ENCODE data around the gene HOXA4. TPM values are rescaled to one million over a fixed set of nuclear protein-coding genes. Genes with fewer than 3 reads are reported as not detected.

HOXA4 gene
- 1.6 to 2.2 TPM (median 1.7 TPM) in 5 replicates for total RNA-seq (2022; extraction: Qiagen RNA extraction)

DNA sequence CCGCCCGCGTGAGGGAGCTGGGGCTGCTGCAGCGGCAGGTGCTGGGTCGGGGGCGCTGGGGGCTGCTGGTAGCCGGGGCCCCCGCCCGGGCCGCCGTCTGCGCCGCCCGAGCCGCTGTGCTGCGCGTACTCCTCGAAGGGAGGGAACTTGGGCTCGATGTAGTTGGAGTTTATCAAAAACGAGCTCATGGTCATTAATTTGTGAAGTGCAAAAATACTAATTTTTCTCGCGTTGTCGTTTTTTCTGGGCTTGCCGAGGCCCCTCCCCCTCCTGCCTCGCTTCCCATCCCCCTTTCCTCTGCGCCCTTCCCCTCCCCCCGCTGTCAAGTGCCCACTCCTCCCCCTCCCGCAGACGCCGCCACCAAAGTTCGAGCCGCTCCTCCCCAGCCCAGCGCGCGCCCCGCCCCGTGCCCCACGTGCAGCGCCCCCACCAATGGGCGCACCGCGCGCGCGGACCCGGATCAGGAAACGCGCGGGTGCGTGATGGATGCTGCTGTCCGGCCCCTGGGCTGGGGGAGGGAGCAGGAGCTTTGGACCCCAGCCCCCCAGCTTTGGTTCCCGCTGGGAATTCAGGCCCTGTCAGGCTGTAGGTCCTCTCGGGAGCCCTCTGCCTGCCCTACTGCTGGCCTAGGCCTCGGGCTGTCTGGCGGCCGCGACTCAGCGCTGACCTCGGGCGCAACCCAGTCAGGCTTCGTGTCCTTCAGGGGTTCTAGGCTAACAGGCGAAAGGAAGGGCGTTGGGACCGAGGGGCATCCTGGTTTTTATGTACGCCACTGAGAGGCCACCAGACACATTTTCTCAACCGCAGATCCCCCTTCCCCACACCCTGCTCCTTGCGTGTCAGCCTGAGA, at the start of gene HOXA4:
HOXA4 (minus strand) TSS at position 218 of the 850 bp plus-strand sequence; CDS start at position 194, 24 bp downstream.

DNA sequence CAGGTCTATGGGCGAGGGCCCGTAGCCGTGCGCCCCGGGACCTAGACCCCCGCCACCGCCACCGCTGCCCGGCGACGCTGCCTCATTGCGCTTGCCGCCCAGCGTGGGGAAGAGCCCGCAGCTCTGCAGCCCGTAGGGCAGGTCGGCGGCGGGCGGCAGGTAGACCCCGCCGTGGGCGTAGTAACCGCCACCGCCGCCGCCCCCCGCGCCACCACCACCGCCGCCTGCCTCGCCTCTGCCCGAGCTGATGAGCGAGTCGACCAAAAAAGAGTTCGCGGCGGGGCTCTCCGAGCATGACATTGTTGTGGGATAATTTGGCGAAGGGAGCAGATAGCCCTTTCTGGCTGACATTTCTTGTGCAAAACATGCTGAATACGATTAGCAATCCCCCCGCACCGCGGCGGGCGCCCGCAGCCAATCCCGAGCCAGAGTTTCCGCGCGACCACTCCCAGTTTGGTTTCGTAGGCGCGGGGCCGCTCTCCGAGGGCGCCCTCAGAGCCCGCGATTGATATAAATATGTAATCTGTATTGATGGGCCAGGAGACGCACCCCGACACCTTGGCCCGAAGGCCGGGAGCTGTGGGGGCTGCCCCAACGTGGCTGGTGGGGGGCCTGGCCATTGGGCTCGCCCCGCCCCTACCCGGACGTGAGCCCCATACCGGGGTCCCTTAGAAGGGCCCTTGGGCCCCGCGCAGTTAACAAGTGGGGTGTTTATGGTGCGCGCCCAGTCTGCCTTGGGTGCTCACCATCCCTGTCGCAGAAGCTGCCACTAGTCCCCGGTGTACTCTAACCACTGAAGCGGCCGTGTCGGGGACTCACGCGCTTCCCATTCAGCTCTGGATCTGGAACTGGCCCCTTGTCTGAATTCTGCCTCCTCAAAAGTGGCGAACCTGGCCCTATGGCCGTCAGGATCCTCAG, 43.7 kb upstream of the HOXA4 start, which contains the start of gene HOXA10:
HOXA10 (minus strand) TSS at position 365 of the 918 bp plus-strand sequence; CDS start at position 351, 14 bp downstream.

DNA sequence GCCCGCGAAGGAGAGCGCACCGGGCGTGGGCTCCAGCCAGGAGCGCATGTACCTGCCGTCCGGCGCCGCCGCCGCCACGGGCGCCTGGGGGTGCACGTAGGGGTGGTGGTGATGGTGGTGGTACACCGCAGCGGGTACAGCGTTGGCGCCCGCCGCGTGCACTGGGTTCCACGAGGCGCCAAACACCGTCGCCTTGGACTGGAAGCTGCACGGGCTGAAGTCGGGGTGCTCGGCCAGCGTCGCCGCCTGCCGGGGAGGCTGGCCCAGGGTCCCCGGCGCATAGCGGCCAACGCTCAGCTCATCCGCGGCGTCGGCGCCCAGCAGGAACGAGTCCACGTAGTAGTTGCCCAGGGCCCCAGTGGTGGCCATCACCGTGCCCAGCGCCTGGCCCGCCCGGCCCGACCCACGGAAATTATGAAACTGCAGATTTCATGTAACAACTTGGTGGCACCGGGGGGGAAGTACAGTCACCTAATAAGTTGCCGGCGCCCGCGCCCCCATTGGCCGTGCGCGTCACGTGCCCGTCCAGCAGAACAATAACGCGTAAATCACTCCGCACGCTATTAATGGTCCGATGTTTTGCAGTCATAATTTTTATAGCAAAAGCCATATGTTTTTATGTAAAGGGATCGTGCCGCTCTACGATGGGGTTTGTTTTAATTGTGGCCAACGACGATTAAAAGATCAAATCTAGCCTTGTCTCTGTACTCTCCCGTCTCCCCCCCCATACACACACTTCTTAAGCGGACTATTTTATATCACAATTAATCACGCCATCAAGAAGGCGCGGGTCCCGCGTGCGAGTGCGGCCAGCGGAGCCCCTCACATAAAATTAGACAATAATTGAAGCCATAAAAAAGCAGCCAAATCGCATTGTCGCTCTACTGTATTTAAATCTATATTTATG, 34.8 kb upstream of the HOXA4 start, which contains the start of gene HOXA9:
HOXA9 (minus strand) TSS at position 449 of the 907 bp plus-strand sequence; CDS start at position 369, 80 bp downstream.

DNA sequence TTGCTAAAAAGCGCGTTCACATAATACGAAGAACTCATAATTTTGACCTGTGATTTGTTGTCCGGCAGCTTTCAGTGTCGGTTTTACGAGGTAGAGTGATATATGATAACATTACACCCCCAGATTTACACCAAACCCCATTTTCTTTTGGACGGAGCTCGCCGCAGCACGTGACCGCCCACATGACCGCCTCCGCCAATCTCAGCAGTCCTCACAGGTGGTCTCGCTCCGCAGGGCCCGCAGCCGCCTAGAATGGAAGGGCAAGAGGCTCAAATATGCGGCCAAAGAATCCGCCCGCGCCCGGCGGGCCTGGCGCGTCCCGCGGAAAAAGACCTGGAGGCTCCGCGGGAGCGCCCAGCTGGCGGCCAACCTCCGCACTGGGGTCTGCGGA, 25.9 kb upstream of the HOXA4 start, which contains the start of gene HOXA7:
HOXA7 (minus strand) TSS at position 168 of the 391 bp plus-strand sequence; CDS start at position 38, 130 bp downstream.

DNA sequence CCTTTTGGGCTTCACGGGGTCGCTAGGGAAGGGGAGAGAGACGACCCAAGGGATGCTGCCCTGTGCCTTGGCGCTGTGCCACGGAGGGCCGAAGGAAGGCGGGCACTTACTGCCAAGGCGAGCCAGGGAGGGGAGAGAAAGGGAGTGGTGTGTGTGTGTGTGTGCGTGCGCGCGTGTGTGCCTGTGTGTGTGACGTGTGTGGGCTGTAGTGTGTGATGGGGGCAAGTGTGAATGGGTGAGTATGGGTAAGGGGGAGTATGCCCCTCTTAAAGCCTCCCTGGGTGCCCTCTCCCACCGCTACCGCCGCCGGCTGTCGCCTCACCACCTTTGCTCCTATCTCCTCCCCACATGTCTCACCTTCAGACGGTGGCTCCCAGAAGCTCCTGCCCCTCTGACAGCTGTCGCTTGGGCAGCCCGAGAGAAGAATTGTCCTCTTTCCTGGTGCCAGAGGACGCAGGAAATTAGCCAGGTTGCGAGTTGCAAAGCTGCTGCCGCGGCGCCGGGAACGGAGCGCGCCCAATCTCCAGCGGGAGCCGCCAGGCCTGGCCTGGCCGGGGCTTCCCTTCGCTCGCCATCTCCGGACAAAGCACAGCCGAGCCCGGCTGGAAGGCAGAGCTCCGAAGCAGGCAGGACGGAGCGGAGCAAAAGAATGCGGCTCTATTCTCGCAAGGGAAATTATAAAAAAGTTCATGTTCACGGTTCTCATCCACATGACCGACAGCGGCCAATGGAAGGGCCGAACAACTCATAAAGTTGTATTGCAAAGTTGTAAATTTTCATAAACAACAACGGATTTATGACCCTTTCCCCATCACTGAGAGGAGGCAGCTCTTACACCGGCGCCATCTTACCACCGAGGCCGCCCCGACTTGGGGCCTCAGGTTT, 21.6 kb upstream of the HOXA4 start, which contains the start of gene HOXA3:
HOXA3 (minus strand) TSS at position 653 of the 885 bp plus-strand sequence. CDS start 41,943 bp downstream, outside the sequence.

DNA sequence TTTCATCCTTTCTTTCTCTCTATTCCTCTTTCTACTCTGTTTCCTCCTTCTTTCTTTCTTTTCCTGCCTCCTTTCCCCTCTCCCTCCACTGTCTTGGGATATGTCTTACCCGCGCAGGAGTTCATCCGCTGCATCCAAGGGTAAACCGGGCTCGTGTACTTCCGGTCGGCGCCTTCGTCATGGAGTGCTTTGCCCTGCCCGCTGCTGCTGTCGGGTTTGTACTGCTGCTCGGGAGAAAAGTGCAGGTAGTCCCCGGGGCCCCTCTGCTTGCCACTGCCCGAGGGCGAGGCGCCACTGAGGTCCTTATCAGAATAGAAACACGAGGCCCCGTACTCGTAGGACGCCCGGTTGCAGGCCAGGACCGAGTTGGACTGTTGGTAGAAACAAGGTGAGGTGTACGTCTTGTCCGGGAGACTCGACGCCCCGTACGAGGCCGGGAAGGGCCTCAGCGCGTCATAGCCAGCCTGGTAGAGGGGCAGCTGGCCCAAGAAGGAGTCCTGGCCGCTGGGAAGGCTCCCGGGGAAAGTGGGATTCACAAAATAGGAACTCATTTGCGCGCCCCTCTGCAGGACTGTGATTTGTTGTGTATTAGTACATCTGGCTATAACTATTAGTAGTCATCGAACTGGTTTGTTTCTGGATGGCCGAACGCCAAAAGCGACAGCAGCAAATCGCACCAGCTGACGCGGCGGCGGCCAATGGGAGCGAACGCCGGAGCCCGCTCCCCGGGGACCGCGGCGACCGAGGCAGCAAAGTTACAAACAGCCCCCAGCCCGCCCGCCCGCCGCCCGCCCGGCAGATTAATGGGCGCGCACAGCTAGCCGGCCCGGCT, 16.9 kb upstream of the HOXA4 start, which contains the start of gene HOXA6:
HOXA6 (minus strand) TSS at position 576 of the 832 bp plus-strand sequence; CDS start at position 551, 25 bp downstream.

DNA sequence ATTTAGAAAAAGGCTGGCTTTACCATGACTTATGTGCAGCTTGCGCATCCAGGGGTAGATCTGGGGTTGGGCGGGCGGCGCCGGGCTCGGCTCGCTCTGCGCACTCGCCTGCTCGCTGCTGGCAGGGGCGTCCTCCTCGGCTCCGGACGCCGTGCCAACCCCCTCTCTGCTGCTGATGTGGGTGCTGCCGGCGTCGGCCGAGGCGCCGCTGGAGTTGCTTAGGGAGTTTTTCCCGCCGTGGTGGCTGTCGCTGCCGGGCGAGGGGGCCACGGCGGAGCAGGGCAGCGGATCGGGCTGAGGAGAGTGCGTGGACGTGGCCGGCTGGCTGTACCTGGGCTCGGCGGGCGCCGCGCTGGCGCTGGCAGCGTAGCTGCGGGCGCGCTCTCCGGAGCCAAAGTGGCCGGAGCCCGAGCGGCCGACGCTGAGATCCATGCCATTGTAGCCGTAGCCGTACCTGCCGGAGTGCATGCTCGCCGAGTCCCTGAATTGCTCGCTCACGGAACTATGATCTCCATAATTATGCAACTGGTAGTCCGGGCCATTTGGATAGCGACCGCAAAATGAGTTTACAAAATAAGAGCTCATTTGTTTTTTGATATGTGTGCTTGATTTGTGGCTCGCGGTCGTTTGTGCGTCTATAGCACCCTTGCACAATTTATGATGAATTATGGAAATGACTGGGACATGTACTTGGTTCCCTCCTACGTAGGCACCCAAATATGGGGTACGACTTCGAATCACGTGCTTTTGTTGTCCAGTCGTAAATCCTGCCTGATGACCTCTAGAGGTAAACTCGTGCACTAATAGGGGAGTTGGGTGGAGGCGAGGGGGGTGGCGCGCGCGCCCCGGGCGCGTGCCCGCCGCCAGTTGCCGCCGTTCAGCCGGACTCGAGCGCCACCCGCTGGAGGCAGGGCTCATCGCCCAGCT, 12.7 kb upstream of the HOXA4 start, which contains the start of gene HOXA5:
HOXA5 (minus strand) TSS at position 659 of the 927 bp plus-strand sequence; CDS start at position 585, 74 bp downstream.

DNA sequence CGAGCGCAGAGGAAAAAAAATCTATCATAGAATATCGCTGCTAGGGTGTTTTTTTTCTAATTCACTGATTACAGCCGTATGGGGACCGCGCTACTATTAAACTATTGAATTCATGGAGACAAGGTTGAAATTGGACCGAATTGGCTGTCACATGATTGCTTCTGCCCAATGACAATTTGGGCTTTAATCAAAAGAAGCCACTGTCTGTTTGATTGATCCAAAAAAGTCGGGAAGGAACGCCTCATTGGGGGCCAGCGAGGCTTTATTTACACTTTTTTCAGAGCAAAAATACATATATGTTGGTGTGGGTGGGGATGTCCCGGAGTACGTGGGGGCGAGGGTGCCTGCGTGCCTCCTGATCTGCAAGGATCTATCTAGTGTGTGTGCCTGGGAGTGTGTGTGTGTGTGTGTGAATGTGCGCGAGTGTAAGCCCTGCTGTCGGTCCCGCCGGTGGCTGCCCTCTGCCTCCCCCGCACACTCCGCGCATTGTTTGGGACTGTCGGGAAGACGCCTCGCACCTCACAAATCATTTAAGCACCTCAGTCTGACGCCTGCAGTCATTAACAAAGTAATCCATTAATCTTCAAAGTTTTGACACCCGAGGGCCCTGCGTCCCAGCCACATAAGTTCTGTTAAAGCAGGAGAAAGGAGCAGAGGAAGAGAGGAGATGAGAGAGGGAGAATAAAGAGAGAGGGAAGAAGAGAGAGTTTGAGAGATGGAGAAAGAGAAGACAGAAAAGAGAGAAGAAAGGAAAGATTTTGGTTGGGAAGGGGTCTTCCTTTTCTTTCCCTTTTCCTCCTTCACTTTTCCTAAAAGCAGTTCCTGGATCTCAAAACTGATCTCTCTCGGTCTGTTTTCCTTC, 27.7 kb downstream of the HOXA4 start, which contains the start of gene HOXA2:
HOXA2 (minus strand) TSS at position 103 of the 862 bp plus-strand sequence. CDS start 183 bp downstream, outside the sequence.

DNA sequence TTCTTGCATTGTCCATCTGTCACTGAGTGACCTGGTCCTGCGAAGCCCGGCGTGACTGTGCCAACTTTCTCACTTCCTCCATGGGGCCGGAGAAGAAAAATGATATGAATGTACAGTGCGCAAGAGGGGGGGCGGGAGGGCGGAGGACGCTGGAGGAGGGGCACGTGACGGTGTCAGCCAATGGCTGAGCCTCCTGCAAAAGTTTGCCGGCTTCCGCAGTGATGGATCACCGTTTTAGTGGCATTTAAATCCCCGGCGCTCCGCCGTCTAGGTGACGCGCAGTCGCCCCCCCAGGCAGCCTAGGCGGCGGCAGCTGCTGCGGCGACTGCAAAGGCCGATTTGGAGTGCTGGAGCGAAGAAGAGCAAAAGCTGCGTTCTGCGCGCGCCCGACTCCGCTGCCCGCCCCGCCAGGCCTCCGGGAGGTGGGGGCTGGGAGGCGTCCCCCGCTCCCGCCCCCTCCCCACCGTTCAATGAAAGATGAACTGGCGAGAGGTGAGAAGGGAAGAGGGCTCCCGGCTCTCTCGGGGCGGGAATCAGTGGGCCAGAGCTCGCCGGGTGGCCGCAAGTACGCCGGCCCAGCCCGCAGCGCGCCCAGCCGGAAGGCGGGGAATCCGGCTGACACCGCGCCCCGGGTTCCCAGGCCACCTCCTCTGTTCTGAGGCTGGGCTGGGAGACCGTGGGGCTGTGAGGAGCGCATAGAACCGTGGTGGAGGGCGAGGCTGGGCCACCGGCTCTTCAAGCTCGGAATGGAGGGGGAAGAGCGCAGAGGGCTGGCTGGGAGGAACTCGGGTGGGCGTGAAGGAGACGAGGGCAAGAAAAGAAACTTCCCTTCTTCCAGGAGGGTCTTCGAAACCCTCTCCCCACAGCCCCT, 34.4 kb downstream of the HOXA4 start, which contains the start of gene HOXA1:
HOXA1 (minus strand) TSS at position 104 of the 871 bp plus-strand sequence; CDS start at position 16, 88 bp downstream.

Other genes starting within 250 kb of the HOXA4 start
- gene HOXA1, start 34.8 kb downstream of the HOXA4 start, total RNA-seq (2022; extraction: Qiagen RNA extraction) = 2.6 to 3.8 TPM (median 3.6 TPM) in 5 replicates
- 0.61 to 0.88 TPM (median 0.69 TPM) in 5 replicates for gene HOXA2, start 28.1 kb downstream of the HOXA4 start, total RNA-seq (2022; extraction: Qiagen RNA extraction)
- gene HOXA5, start 12.9 kb upstream of the HOXA4 start, total RNA-seq (2022; extraction: Qiagen RNA extraction) = 4.3 to 6.1 TPM (median 5.0 TPM) in 5 replicates
- gene HOXA6, start 17.0 kb upstream of the HOXA4 start, total RNA-seq (2022; extraction: Qiagen RNA extraction) = 0.98 to 1.7 TPM (median 1.4 TPM) in 5 replicates
- 3.0 to 6.2 TPM (median 5.4 TPM) in 5 replicates for gene HOXA3, start 21.8 kb upstream of the HOXA4 start, total RNA-seq (2022; extraction: Qiagen RNA extraction)
- 4.7 to 5.5 TPM (median 4.8 TPM) in 5 replicates for gene HOXA7, start 25.9 kb upstream of the HOXA4 start, total RNA-seq (2022; extraction: Qiagen RNA extraction)
- gene HOXA9, start 34.8 kb upstream of the HOXA4 start, total RNA-seq (2022; extraction: Qiagen RNA extraction) = 0.39 to 0.80 TPM (median 0.52 TPM) in 5 replicates
- gene HOXA10, start 43.6 kb upstream of the HOXA4 start, total RNA-seq (2022; extraction: Qiagen RNA extraction) = 6.9 to 8.3 TPM (median 7.2 TPM) in 5 replicates
- gene HOXA11, start 54.5 kb upstream of the HOXA4 start, total RNA-seq (2022; extraction: Qiagen RNA extraction) = 0.36 to 0.63 TPM (median 0.56 TPM) in 5 replicates
- 2.0 to 3.1 TPM (median 2.6 TPM) in 5 replicates for gene HOXA13, start 69.3 kb upstream of the HOXA4 start, total RNA-seq (2022; extraction: Qiagen RNA extraction)
- gene EVX1, start 112.0 kb upstream of the HOXA4 start, total RNA-seq (2022; extraction: Qiagen RNA extraction) = 0.07 to 0.19 TPM (median 0.13 TPM) in 5 replicates